ENCODE data around the gene ZNF827. TPM values are rescaled to one million over a fixed set of nuclear protein-coding genes. Genes with fewer than 3 reads are reported as not detected.
A peak's percentile ranks its signal among the peaks of the same experiment; 100 is the strongest.

Gene ZNF827
- total RNA-seq, 1 donor from 2014 or later, result 23.8 TPM

DNA sequence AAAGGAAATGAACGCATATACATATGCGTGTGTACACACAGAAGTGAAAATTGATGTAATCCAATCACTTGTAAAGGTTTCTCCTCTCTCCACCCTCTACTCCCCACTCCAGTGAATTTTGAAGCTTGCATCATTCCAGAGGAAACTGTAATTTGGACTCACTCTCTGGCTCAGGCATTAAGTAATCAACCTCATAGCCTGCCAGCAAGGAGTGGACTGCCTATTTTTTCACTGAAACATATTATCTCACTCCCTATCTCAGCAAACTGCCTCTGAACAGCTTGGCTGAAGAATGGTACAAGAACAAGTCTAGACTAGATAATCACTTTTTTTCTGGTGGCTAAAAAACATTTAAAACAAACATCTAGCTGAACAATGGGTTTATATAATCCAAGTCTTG is 134.5 kb downstream of the ZNF827 start:
- no peak for DNase-seq (ENCODE audit: low spot score)
- Mint-ChIP-seq H3K36me3 (ENCODE audit: low read depth) (no peaks in the 10 kb centered on the region), H3K9me3 (ENCODE audit: low read depth) (peaks cover 4% of the 10 kb centered on the region), H3K4me1 (ENCODE audit: low read depth) (peaks cover 56% of the 10 kb centered on the region), H3K27me3 (ENCODE audit: low read depth) (no peaks in the 10 kb centered on the region), H3K4me3 (ENCODE audit: unreplicated experiment) (no peak overlapping the region), H3K27ac (ENCODE audit: unreplicated experiment) (peak overlapping the region; percentile 9)
- no peak for TF ChIP-seq CTCF (IDR thresholded peaks at IDR 0.05)

- Mint-ChIP-seq H3K36me3 (ENCODE audit: low read depth) (no peaks in the 10 kb centered on the region), H3K9me3 (ENCODE audit: low read depth) (no peaks in the 10 kb centered on the region), H3K27ac (ENCODE audit: unreplicated experiment) (no peak overlapping the region), H3K27me3 (ENCODE audit: low read depth) (no peaks in the 10 kb centered on the region), H3K4me3 (ENCODE audit: unreplicated experiment) (no peak overlapping the region), H3K4me1 (ENCODE audit: low read depth) (peaks cover 12% of the 10 kb centered on the region)
- no peak for DNase-seq (ENCODE audit: low spot score)
- TF ChIP-seq CTCF (IDR thresholded peaks at IDR 0.05), result no peak
Observed at GRCh38 chr4:145799223-145799622, 139.4 kb downstream of the ZNF827 start.

DNA sequence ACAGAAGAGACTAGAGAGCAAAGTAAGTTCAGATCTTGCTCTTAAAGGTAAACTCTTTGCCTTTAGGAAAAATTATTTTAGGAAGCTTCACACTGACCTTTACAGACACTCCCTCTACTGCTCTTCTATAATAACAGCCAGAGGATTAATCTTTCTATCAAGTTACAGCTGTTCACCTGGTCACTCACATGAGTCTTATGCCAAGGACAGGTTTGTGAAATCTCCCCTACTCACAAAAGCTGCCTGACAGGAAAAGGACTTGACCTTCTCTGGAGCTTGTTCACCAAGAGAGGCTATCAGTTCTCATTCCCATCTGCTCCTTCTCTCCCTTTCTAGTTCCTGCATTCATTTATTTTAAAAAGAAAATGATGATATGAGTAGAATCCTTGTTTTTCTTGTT is 141.3 kb downstream of the ZNF827 start:
- DNase-seq (ENCODE audit: low spot score), result no peak
- Mint-ChIP-seq H3K9me3 (ENCODE audit: low read depth) (no peaks in the 10 kb centered on the region), H3K27me3 (ENCODE audit: low read depth) (no peaks in the 10 kb centered on the region), H3K4me1 (ENCODE audit: low read depth) (peaks cover 6% of the 10 kb centered on the region), H3K4me3 (ENCODE audit: unreplicated experiment) (no peak overlapping the region), H3K27ac (ENCODE audit: unreplicated experiment) (no peak overlapping the region), H3K36me3 (ENCODE audit: low read depth) (no peaks in the 10 kb centered on the region)
- no peak for TF ChIP-seq CTCF (IDR thresholded peaks at IDR 0.05)

GRCh38 chr4:145796346-145796745 is 142.3 kb downstream of the ZNF827 start:
- Mint-ChIP-seq H3K36me3 (ENCODE audit: low read depth) (no peaks in the 10 kb centered on the region), H3K9me3 (ENCODE audit: low read depth) (no peaks in the 10 kb centered on the region), H3K27ac (ENCODE audit: unreplicated experiment) (no peak overlapping the region), H3K4me3 (ENCODE audit: unreplicated experiment) (no peak overlapping the region), H3K4me1 (ENCODE audit: low read depth) (peaks cover 6% of the 10 kb centered on the region), H3K27me3 (ENCODE audit: low read depth) (no peaks in the 10 kb centered on the region)
- TF ChIP-seq CTCF (IDR thresholded peaks at IDR 0.05), result no peak
- DNase-seq (ENCODE audit: low spot score), result no peak

GRCh38 chr4:145795521-145795920 is 143.1 kb downstream of the ZNF827 start:
- no peak for DNase-seq (ENCODE audit: low spot score)
- no peak for TF ChIP-seq CTCF (IDR thresholded peaks at IDR 0.05)
- peaks cover 4% of the 10 kb centered on the region for H3K4me1 Mint-ChIP-seq (ENCODE audit: low read depth)
- no peak overlapping the region for H3K27ac Mint-ChIP-seq (ENCODE audit: unreplicated experiment)
- H3K27me3 Mint-ChIP-seq (ENCODE audit: low read depth), result no peaks in the 10 kb centered on the region
- H3K9me3 Mint-ChIP-seq (ENCODE audit: low read depth), result no peaks in the 10 kb centered on the region
- H3K36me3 Mint-ChIP-seq (ENCODE audit: low read depth), result no peaks in the 10 kb centered on the region
- H3K4me3 Mint-ChIP-seq (ENCODE audit: unreplicated experiment), result no peak overlapping the region

Data from chondrocyte (in vitro differentiated cells).